Measurements from ENCODE around the gene MAN2C1. TPM values are rescaled to one million over a fixed set of nuclear protein-coding genes. Genes with fewer than 3 reads are reported as not detected.

MAN2C1 gene
- total RNA-seq, 4 donors from 2014 or later = 89.0 to 360 (median 156) TPM

- TF ChIP-seq, protein P1, sequence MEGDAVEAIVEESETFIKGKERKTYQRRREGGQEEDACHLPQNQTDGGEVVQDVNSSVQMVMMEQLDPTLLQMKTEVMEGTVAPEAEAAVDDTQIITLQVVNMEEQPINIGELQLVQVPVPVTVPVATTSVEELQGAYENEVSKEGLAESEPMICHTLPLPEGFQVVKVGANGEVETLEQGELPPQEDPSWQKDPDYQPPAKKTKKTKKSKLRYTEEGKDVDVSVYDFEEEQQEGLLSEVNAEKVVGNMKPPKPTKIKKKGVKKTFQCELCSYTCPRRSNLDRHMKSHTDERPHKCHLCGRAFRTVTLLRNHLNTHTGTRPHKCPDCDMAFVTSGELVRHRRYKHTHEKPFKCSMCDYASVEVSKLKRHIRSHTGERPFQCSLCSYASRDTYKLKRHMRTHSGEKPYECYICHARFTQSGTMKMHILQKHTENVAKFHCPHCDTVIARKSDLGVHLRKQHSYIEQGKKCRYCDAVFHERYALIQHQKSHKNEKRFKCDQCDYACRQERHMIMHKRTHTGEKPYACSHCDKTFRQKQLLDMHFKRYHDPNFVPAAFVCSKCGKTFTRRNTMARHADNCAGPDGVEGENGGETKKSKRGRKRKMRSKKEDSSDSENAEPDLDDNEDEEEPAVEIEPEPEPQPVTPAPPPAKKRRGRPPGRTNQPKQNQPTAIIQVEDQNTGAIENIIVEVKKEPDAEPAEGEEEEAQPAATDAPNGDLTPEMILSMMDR (IDR thresholded peaks at IDR 0.05; ENCODE audit: low read depth) = no peak
Measured at GRCh38 chr15:75348034-75348561, 20.3 kb downstream of the MAN2C1 start.

DNA sequence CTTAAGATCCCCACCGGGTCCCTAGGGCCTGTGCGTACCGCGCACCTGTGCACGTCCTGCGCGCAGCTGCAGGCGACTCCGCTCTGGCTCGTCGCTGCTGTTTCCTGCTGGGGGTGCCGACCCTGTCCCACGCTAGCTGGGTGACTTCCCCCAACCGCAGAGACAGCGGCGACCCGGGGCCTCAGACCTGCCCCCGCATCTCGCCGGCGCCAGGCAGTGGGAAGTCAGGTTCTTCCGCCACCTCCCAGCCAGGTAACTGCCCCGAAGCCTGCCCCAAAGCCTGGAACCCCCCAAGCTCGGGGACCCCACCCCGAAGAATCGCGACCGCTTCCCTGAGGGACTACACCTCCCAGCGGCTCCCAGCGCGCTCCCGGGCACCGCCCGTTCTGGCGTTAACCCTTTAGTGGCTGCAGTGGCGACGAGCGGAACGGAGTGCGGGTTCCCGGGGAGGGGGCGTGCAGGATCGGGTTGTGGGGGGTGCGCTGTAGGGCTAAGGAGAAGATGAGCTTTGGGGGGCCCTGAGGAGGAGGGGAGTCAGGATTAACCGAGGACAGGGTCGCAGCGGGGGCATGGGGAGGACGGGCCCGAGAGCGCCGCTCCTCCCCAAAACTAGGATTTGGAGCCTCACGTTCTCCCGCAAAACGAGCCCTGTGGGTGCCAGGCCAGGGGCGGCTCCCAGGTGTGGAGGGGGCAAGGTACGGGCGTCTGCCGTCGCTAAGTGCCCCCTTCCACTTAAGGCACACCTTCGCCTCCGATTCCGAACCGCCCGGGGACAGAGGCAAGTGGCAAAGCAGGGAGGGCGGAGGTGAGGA lies 21.0 kb downstream of the MAN2C1 start:
- TF ChIP-seq, protein P1 (IDR thresholded peaks at IDR 0.05; ENCODE audit: low read depth) = no peak

GRCh38 chr15:75346796-75347221 lies 21.6 kb downstream of the MAN2C1 start, which contains the start of gene NEIL1:
Gene NEIL1 (plus strand): TSS chr15:75347039. CDS start chr15:75348906, 1,867 bp downstream.
- TF ChIP-seq, protein P1 (IDR thresholded peaks at IDR 0.05; ENCODE audit: low read depth) = no peak

DNA sequence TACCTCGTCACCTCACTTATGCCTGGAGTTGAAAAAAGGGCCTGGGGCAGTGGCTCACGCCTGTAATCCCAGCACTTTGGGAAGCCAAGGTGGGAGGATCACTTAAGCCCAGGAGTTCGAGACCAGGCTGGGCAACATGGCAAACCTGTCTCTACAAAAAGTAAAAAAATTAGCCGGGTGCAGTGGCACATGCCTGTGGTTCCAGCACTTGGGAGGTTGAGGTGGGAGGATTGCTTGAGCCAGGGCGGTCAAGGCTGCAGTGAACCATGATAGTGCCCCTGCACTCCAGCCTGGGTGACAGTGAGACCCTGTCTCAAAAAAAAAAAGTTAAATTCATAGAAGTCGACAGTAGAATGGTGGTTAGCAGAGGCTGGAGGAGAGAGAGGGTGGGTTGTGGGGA lies 26.2 kb downstream of the MAN2C1 start:
- TF ChIP-seq, protein P1 (IDR thresholded peaks at IDR 0.05; ENCODE audit: low read depth) = no peak

DNA sequence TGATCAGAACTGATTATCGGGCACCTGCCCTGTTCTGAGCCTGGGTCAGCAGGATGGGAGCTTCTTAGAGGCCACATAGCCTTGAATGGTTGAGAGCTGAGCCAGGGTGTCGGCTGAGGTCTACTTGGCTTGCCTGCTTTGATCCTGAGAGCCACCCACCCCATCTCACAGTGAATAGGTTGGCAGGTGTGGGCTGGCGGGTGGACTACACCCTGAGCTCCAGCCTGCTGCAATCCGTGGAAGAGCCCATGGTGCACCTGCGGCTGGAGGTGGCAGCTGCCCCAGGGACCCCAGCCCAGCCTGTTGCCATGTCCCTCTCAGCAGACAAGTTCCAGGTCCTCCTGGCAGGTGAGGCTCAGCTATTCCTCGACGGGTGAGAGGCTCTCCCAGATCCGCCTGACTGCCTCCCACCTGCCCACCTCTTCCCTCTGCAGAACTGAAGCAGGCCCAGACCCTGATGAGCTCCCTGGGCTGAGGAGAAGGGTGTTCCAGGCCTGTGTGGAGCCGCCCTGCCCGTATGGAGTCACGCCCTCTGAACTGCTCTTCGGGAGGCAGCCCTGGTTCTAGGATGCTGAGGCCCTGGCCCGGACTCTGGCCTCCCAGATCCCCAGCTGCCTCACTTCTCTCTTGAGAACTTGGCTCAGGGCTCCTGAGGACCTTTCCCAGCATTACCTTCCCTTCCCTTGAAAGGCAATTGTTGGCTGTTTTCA lies 28.7 kb downstream of the MAN2C1 start:
- TF ChIP-seq, protein P1 (IDR thresholded peaks at IDR 0.05; ENCODE audit: low read depth) = no peak

DNA sequence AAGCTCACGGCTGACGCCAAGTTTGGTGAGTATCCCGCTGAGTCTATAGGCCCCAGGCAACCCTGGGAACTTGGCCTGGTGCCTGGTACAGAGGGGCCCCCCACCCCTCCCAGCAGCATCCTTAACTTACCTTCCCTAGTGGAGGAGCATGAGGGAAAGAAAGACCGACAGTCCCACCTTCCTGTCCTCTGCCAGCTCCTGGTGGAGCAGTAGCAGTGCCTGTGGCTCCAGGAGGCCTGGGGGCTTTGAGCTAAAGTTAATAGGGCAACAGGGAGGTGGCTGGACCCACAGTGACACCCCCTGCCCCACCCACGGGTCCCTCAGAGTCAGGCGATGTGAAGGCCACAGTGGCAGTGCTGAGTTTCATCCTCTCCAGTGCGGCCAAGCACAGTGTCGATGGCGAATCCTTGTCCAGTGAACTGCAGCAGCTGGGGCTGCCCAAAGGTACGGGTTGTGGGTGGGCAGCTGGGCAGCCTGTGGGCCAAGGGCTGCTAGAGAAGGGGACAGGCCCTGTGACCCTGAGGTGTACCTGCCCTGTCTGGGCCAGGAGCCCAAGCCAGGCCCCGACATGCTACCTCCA lies 29.7 kb downstream of the MAN2C1 start:
- TF ChIP-seq, protein P1 (IDR thresholded peaks at IDR 0.05; ENCODE audit: low read depth) = no peak
